ENCODE data around the gene PLCH2.

- TF ChIP-seq CTCF (conservative IDR thresholded peaks at IDR 0.05; ENCODE audit: low read length): no peak
- no peak for TF ChIP-seq EZH2phosphoT487 (IDR thresholded peaks at IDR 0.05; ENCODE audit: borderline replicate concordance)
Measured at GRCh38 chr1:2468540-2468939, 7.5 kb upstream of the PLCH2 start.
